Inferior parietal cortex (tissue), 1 donor: Measurements from ENCODE around the gene SLC38A6.
A peak's percentile ranks its signal among the peaks of the same experiment; 100 is the strongest.
"Not testable (repeated sequence)": the region's sequence is repeated elsewhere in the genome, so short reads cannot be mapped to it uniquely, and the experiment has no call there.

ENCODE experiments used
- DNase-seq: peaks from one replicate; pipeline ENCODE4 v3.0.0-alpha.2; 2016; ENCODE audit errors: extremely low spot score

The SLC38A6 gene

DNA sequence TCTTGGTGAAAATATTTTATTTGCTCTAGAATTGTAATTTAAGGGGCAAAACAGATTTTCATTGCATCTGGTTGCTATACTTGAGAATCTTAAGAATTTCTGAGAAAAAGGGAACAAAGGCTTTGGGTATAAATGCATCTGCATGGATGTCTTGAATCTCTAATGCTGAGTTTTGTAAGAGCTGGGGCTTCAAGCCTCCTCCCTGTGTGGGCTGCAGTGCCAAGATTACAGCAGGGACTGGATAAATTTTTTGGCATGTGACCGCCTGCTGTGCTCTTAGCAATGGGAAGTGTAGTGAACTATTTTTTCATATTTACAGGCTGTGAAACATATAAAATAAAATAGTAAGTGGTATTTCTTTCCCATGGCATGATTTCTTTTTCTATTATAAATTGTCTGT lies 70.0 kb downstream of the SLC38A6 start:
- DNase-seq, result no peak

DNA sequence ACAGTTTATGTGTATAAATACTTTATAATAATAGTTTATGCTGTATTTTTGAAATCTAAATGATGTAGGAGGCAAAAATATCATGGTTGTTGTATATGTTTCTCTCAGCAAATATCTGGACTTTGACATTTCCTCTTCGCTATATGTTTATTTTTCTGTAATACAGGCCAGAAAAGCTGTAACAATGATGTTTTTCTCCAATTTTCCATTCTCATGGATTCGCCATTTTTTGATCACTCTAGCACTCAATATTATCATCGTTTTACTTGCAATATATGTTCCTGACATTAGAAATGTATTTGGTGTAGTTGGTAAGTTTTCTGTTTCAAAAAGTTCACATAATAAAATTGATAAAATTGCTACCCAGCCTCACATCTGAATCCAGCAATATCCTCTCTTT lies 70.6 kb downstream of the SLC38A6 start:
- DNase-seq, result no peak

DNA sequence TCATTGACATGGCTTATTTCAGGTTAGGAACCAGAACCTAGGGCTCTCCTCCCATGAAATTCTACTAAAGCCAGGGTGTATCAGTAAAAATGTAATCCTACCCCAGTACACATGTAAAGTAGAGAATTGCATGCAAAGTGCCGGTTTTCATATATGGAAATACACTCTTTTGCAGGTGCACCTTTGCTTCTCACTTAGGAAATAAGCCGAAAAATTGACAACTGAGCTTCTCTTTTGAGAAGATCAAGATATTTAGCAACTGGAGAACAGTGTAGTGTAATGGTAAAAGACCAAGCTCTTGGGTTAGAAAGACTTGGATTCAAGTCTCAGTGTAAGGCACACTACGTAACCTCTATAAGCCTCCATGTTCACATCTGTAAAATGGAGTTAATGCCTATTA lies 82.4 kb downstream of the SLC38A6 start:
- DNase-seq, result no peak

GRCh38 chr14:61064210-61064609 lies 83.2 kb downstream of the SLC38A6 start:
- no peak for DNase-seq

DNA sequence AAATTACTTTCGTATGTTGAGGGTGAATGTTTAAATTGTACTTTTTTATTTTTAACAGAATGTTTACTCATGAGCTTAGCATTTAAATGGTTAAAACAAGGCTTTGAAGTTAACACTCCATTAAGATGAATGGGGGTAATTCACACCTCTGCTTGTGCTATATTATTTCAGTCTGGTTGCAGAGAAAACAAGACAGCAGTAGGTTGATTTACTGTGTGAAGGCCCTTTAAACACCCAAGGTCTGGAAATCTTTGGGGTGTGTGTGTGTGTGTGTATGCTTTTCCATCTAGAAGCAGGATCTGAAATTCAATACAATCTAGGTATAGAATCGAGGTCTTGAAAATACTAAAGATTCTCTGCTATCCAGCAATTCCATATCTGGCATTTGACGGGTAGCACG lies 83.8 kb downstream of the SLC38A6 start:
- no peak for DNase-seq

DNA sequence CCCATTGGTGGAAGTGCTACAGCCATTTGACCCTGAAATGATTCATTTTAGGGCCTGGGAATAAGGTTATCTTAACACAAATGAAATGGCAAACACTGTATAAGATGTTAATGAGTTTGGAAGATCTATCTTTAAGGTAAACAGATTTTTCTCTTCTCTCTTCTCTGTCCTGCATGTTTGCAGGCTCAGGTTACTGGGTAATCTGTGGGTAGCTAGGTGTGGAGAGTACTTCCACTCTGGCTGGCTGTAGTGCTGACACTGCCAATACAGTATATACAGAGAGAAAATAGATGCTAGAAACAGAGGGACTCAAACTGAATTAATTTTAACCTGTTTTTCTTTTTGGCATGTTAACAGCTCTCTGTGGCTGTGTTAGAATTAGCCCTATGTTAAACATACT lies 84.6 kb downstream of the SLC38A6 start:
- no peak for DNase-seq

DNA sequence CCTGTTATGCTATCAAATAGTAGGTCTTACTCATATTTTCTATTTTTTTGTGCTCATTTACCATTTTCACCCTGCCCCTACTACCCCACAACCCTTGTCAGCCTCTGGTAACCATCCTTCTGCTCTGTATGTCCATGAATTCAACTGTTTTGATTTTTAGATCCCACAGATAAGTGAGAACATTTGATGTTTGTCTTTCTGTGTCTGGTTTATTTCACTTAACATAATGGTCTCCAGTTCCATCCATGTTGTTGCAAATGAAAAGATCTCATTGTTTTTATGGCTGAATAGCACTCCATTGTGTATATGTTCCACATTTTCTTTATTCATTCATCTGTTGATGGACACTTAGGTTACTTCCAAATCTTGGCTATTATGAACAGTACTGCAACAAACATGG lies 91.4 kb downstream of the SLC38A6 start:
- DNase-seq, result not testable (repeated sequence)

DNA sequence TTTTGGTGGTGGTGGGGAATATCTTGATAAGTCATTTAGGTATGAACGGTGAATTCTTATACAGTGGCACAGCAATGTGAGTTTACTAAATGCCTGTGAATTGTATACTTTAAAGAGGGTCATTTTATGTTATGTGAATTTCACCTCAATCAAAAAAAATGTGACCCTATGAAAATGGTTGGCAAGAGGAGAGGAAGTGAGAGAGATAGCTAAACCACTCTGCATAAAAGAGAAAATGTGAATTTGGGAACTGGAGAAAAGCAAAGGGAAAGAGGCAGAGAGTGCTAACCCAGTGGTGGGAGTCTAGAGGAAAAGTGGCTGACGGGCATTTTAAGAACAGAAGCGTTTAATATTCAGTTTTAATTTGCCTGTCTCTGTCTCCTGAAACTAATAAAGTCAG lies 93.8 kb downstream of the SLC38A6 start:
- DNase-seq, result no peak

DNA sequence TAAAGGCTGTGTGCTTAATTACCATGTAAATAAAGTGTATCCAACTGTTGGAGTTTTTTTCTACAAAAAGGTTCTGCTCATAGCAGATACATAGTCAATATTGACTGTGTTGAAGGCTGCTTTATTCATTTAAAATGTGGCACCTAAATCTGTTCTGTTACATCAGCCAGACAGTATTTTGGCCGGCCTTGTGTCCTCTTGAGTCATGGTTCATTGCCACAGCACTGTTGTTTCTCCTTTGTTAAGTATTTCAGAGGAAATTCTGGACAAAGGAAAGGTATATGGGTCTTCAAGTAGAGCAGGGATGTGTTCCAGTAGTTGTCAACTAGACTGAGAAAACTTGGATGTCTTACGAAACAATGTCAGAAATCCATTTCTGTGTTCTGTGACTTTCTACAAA lies 95.5 kb downstream of the SLC38A6 start:
- no peak for DNase-seq

DNA sequence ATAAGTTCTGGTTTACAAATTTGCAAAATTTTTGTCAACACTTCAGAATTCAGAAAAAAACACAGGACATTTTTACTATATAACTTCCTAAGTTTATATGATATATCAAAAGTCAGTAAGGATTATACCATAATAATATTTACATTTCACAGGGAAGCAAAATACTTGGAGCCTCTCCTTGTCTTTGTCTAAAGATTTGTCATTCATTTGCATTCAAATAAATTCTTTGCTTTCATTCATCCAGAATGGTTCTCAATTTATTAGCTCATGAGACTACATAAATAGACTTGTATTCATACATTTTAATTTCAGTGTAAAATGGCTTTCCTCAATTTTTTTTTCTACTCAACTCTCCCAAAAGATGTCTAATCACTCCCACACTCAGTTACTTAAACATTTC lies 96.4 kb downstream of the SLC38A6 start:
- DNase-seq, result no peak

DNA sequence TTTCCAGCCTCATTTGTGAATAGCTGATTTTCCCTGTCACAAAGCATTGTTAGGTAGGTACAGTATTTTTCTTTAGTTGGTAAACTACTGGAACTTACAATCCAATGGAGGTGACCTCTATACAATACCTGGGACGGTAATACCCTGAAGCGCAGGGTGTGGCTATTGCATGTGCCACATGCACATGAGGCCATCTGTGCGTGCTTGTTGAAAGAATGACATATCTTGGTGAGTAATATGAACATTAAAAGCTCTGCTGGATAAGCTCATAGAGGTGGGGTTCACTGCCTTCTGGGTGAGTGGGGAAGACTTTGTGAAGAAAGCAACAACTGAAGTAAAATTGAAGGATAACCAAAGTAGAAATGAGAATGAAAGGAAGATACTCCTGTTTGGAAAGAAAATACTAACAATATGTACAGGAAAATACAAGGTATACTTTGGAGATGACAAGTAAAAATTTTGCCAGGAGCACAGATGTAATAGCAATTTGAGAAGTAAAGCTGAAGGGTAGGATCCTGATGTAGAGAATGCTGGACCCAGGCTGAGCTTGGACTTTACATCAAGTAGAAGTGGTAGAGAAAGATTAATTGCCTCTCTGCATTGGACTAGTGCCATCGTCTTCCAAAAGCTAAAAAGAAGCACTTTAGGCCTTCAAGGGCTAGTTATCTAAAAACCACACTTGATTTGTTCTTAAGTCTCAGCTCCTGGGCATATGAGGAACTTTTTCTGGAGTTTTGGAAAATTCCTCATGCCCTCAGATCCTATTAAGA lies 97.1 kb downstream of the SLC38A6 start:
- DNase-seq, result no peak

DNA sequence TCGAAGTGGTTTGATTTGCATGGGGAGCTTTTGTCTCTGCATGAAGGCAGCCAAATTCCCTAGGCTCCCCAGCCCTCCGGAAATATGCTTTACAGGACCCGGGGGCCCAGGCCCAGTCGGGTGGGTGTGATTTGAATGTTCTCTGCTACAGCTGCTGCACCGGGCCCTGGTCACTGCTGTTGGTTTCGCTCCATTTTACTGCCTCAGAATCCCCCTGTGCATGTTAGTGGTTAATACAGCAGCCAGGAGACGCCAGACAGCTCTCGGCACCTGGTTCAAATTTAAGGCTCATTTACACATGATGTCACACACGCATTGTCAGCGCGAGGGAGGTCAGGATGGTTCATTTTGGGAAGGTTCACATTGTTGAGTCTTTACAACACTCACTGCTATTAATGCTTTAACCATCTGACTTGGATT lies 99.6 kb downstream of the SLC38A6 start:
- no peak for DNase-seq

DNA sequence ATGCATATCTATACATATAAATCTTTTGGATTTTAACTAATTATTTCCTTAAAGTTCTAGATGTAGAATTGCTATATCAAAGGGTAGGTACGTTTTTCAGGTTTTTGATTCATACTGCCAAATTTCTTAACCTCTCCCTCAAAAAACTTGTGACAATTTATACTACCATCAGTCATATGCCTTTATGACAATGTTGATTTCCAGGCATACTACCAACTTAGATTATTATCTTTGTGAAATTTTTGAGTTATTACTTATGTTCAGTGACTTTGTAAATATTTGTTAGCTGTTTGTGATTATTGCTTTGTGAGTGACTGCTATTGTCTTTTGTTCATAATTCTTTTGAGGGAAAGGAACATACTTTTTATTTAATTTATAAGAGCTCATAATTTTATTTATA lies 107.0 kb downstream of the SLC38A6 start:
- no peak for DNase-seq

- DNase-seq, result no peak
These were observed 108.2 kb downstream of the SLC38A6 start for GRCh38 chr14:61089126-61089750.

DNA sequence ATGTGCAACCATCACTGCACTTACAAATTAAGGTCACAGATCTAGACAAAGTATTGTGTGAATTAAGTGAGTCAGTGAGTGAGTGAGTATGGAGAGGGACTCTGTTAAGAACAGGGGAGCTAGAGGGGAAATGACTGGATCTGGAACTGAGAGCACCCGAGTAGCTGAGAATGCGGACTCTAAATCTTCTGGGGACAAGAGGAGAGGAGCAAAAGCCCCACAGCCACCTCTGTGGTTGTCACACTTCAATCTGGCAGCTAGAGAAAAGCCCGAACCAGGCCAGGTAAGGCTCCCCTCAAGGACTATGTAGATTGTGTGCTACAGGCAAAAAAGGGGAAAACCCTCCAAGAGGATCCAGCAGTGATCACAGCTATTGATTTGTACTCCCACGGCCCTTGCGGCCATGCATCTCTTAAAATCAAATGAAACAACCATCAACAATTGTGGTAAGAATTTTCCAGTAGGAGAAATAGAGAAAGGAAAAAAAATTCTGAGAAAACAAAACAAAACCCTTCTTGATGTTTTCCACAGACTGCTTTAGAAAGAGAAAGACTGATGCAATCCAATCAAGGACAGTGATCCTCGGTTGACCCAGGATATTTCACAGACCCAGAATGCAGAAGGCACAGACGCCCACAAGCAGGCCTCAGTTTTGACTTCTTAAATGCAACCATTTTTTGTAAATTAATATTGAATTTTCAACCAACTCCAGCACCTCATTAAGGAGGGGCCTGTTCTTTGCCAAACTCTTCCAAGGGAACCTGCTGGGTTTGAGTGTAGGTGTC lies 109.6 kb downstream of the SLC38A6 start:
- no peak for DNase-seq

GRCh38 chr14:61091657-61092273 lies 110.7 kb downstream of the SLC38A6 start:
- no peak for DNase-seq

DNA sequence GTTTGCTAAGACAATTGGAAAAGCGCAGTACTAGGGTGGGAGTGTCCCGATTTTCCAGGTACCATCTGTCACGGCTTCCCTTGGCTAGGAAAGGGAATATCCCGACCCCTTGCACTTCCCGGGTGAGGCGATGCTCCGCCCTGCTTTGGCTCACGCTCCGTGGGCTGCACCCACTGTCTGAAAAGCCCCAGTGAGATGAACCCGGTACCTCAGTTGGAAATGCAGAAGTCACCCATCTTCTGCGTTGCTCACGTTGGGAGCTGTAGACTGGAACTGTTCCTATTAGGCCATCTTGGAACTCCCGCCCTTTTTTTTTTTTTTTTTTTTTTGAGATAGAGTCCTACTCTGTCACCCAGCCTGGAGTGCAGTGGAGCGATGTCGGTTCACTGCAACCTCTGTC lies 117.1 kb downstream of the SLC38A6 start:
- DNase-seq, result not testable (repeated sequence)

GRCh38 chr14:61098721-61099120 lies 117.7 kb downstream of the SLC38A6 start:
- DNase-seq, result no peak

GRCh38 chr14:61099216-61099835 lies 118.3 kb downstream of the SLC38A6 start:
- DNase-seq, result no peak

DNA sequence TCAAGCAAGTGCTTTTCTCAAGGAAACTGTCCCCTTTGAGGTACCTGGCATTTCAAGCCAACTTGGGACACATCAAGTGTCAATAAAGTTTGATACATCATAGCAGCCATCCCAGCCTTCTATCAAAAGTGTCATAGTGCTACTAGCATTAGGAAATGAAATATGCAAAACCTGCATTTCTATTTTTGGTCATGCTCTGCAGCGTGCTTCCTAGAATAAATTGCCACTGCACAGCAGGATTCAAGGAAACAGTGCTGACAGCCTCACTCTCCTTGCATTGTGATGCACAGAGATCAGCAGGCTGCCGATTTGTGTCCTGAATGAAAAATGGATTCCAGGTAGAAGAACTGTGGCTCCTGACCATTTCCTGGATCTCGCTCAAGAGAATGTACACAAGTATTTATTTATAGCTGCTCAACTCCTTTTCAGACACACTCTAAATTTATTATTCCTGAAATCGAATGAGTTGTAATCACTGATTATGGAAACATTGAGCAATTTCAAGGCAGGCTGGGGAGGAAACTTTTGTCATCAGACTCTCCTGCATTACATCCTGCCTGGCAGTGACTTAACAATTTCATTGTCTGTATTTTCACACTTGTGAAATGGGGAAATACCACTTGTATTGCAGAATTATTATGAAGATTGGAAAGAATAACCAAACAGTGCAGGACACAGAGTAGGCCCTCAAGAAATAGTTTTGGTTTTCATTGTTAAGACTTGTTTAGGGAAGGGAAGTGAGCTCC lies 120.9 kb downstream of the SLC38A6 start:
- peak; percentile 11 for DNase-seq
